ENCODE data around the gene GEMIN4.
"Not testable (repeated sequence)": the region's sequence is repeated elsewhere in the genome, so short reads cannot be mapped to it uniquely, and the experiment has no call there.

GEMIN4 gene

GRCh38 chr17:778096-778495, 26.0 kb upstream of the GEMIN4 start:
- no peak for DNase-seq (ENCODE audit: low spot score)

- no peak for DNase-seq (ENCODE audit: low spot score)
Measured at GRCh38 chr17:774313-774584, 22.2 kb upstream of the GEMIN4 start.

- no peak for DNase-seq (ENCODE audit: low spot score)
Measured at GRCh38 chr17:773467-774312, 21.6 kb upstream of the GEMIN4 start.

GRCh38 chr17:773016-773415, 21.0 kb upstream of the GEMIN4 start:
- DNase-seq (ENCODE audit: low spot score): no peak

- DNase-seq (ENCODE audit: low spot score): no peak
Measured at GRCh38 chr17:767076-767475, 15.0 kb upstream of the GEMIN4 start.

GRCh38 chr17:760371-760770, 8.3 kb upstream of the GEMIN4 start:
- no peak for DNase-seq (ENCODE audit: low spot score)

GRCh38 chr17:759964-760363, 7.9 kb upstream of the GEMIN4 start:
- DNase-seq (ENCODE audit: low spot score): no peak

- DNase-seq (ENCODE audit: low spot score): not testable (repeated sequence)
Measured at GRCh38 chr17:756010-756567, 4.0 kb upstream of the GEMIN4 start.

- DNase-seq (ENCODE audit: low spot score): not testable (repeated sequence)
Measured at GRCh38 chr17:755319-755961, 3.4 kb upstream of the GEMIN4 start.

GRCh38 chr17:753418-753817, 1.4 kb upstream of the GEMIN4 start:
- no peak for DNase-seq (ENCODE audit: low spot score)

- peak; percentile 80 for DNase-seq (ENCODE audit: low spot score)
Measured at GRCh38 chr17:752620-753219, 656 bp upstream of the GEMIN4 start.

GRCh38 chr17:751269-752001, 629 bp downstream of the GEMIN4 start:
- DNase-seq (ENCODE audit: low spot score): no peak

GRCh38 chr17:750431-751037, 1.5 kb downstream of the GEMIN4 start:
- no peak for DNase-seq (ENCODE audit: low spot score)

GRCh38 chr17:749359-749758, 2.7 kb downstream of the GEMIN4 start:
- DNase-seq (ENCODE audit: low spot score): not testable (repeated sequence)

- DNase-seq (ENCODE audit: low spot score): not testable (repeated sequence)
Measured at GRCh38 chr17:748604-749003, 3.5 kb downstream of the GEMIN4 start.

GRCh38 chr17:746783-747629, 5.1 kb downstream of the GEMIN4 start:
- no peak for DNase-seq (ENCODE audit: low spot score)

GRCh38 chr17:746181-746580, 5.9 kb downstream of the GEMIN4 start:
- DNase-seq (ENCODE audit: low spot score): no peak

- DNase-seq (ENCODE audit: low spot score): no peak
Measured at GRCh38 chr17:745406-745805, 6.7 kb downstream of the GEMIN4 start.

GRCh38 chr17:744937-745336, 7.1 kb downstream of the GEMIN4 start:
- DNase-seq (ENCODE audit: low spot score): no peak

GRCh38 chr17:743139-743538, 8.9 kb downstream of the GEMIN4 start:
- DNase-seq (ENCODE audit: low spot score): no peak

All from left forelimb (tissue), 1 donor.